Thyroid gland (tissue), 4 donors: Measurements from ENCODE around the gene SST.

ENCODE experiments used
- CTCF ChIP-seq, 6 experiments: fragments of 200-600 bp in 3 of 6; fragments of 450-650 bp in 3 of 6; sonication (generic) in 3 of 6; IDR thresholded peaks; one replicate each; pipeline ENCODE4 v1.5.1; 2016 to 2019; ENCODE audit warnings: antibody characterized with exemption in 6 of 6, mild to moderate bottlenecking in 2 of 6, inconsistent platforms in 1 of 6, moderate library complexity in 1 of 6
- POLR2A ChIP-seq, 2 donors: fragments of 450-650 bp; IDR thresholded peaks; one replicate each; pipeline ENCODE4 v1.6.1; 2017; ENCODE audit warnings: antibody characterized with exemption in 2 of 2, mild to moderate bottlenecking in 2 of 2, moderate library complexity in 1 of 2

GRCh38 chr3:187700249-187700648, 30.1 kb upstream of the SST start:
- TF ChIP-seq CTCF (IDR thresholded peaks at IDR 0.05) (no peak), POLR2A (IDR thresholded peaks at IDR 0.05) (no peak)
